HUES64 (cell line): ENCODE measurements around the gene APOL6.
"Not testable (repeated sequence)": the region's sequence is repeated elsewhere in the genome, so short reads cannot be mapped to it uniquely, and the experiment has no call there.

Source experiments
- H3K27ac ChIP-seq: 2 replicates; pipeline ENCODE4 v1.7.0; 2013; ENCODE audit warnings: low read depth, low read length, inconsistent platforms
- H3K27me3 ChIP-seq: 2 replicates; pipeline ENCODE4 v1.6.1; 2013; ENCODE audit warnings: mild to moderate bottlenecking, low read length; ENCODE audit not compliant: insufficient read depth
- H3K36me3 ChIP-seq: 2 replicates; pipeline ENCODE4 v1.6.1; 2013; ENCODE audit warnings: mild to moderate bottlenecking, low read length; ENCODE audit not compliant: insufficient read depth
- H3K4me1 ChIP-seq: 2 replicates; pipeline ENCODE4 v1.6.1; 2013; ENCODE audit warnings: mild to moderate bottlenecking, low read length, moderate library complexity; ENCODE audit not compliant: insufficient read depth
- H3K4me3 ChIP-seq: 2 replicates; pipeline ENCODE4 v1.5.1; 2013; ENCODE audit warnings: mild to moderate bottlenecking, low read length, moderate library complexity
- H3K9ac ChIP-seq: 2 replicates; pipeline ENCODE4 v1.6.1; 2013; ENCODE audit warnings: mild to moderate bottlenecking, low read depth, low read length
- H3K9me3 ChIP-seq: 2 replicates; pipeline ENCODE4 v1.6.1; 2013; ENCODE audit warnings: low read depth, low read length; ENCODE audit not compliant: insufficient read depth
- WGBS: fragments of 150-250, 120-280 bp; methylation state at CpG from one replicate; pipeline ENCODE4 v1.1.7; 2013; ENCODE audit warnings: missing lambda C conversion rate; 5-methylcytosine and 5-hydroxymethylcytosine counted together

APOL6 gene

GRCh38 chr22:35618427-35619223 lies 29.6 kb upstream of the APOL6 start:
- WGBS = 90% methylated on average over 1 of the region's 1 CpG
- Histone ChIP-seq H3K4me1 (peaks cover 3% of the 10 kb centered on the region; the same call in 1 of the 2 replicates), H3K27me3 (no peaks in the 10 kb centered on the region), H3K9ac (no peak overlapping the region), H3K4me3 (no peak overlapping the region), H3K27ac (no peak overlapping the region), H3K9me3 (no peaks in the 10 kb centered on the region), H3K36me3 (no peaks in the 10 kb centered on the region)

- Histone ChIP-seq H3K9me3 (no peaks in the 10 kb centered on the region), H3K27me3 (no peaks in the 10 kb centered on the region), H3K4me1 (peaks cover 3% of the 10 kb centered on the region; the same call in 1 of the 2 replicates), H3K9ac (no peak overlapping the region), H3K27ac (no peak overlapping the region), H3K36me3 (no peaks in the 10 kb centered on the region), H3K4me3 (no peak overlapping the region)
- 90% methylated on average over 13 of the region's 13 CpGs for WGBS
Measured at GRCh38 chr22:35619336-35620094, 28.7 kb upstream of the APOL6 start.

GRCh38 chr22:35620624-35621251 lies 27.5 kb upstream of the APOL6 start:
- Histone ChIP-seq H3K9me3 (no peaks in the 10 kb centered on the region), H3K27ac (no peak overlapping the region), H3K4me1 (peaks cover 3% of the 10 kb centered on the region; the same call in 1 of the 2 replicates), H3K4me3 (no peak overlapping the region), H3K36me3 (no peaks in the 10 kb centered on the region), H3K9ac (no peak overlapping the region), H3K27me3 (no peaks in the 10 kb centered on the region)
- WGBS = 90% methylated on average over 15 of the region's 15 CpGs

GRCh38 chr22:35621451-35621850 lies 26.8 kb upstream of the APOL6 start:
- Histone ChIP-seq H3K9me3 (no peaks in the 10 kb centered on the region), H3K9ac (no peak overlapping the region), H3K4me1 (peaks cover 3% of the 10 kb centered on the region; the same call in 1 of the 2 replicates), H3K36me3 (no peaks in the 10 kb centered on the region), H3K27me3 (no peaks in the 10 kb centered on the region), H3K27ac (no peak overlapping the region), H3K4me3 (no peak overlapping the region)
- WGBS = 95% methylated on average over 6 of the region's 6 CpGs

GRCh38 chr22:35622191-35622913 lies 25.9 kb upstream of the APOL6 start:
- Histone ChIP-seq H3K4me1 (peaks cover 3% of the 10 kb centered on the region; the same call in 1 of the 2 replicates), H3K9me3 (no peaks in the 10 kb centered on the region), H3K9ac (no peak overlapping the region), H3K27ac (no peak overlapping the region), H3K27me3 (no peaks in the 10 kb centered on the region), H3K36me3 (no peaks in the 10 kb centered on the region), H3K4me3 (no peak overlapping the region)
- 54% methylated on average over 8 of the region's 9 CpGs for WGBS

- H3K27ac ChIP-seq, H3K9ac ChIP-seq, H3K27me3 ChIP-seq, H3K36me3 ChIP-seq, H3K4me1 ChIP-seq, H3K4me3 ChIP-seq, H3K9me3 ChIP-seq: not testable (repeated sequence)
- WGBS = 90% methylated on average over 5 of the region's 5 CpGs
Measured at GRCh38 chr22:35623885-35624284, 24.4 kb upstream of the APOL6 start.

- WGBS = 87% methylated on average over 6 of the region's 6 CpGs
- H3K4me1 ChIP-seq = peaks cover 3% of the 10 kb centered on the region; the same call in 1 of the 2 replicates
- H3K9ac ChIP-seq = no peak overlapping the region
- H3K27me3 ChIP-seq = no peaks in the 10 kb centered on the region
- no peaks in the 10 kb centered on the region for H3K9me3 ChIP-seq
- H3K36me3 ChIP-seq = no peaks in the 10 kb centered on the region
- H3K4me3 ChIP-seq = no peak overlapping the region
- no peak overlapping the region for H3K27ac ChIP-seq
Measured at GRCh38 chr22:35624547-35624946, 23.7 kb upstream of the APOL6 start.

- H3K4me3 ChIP-seq = no peak overlapping the region
- H3K9ac ChIP-seq = no peak overlapping the region
- H3K9me3 ChIP-seq = no peaks in the 10 kb centered on the region
- no peaks in the 10 kb centered on the region for H3K27me3 ChIP-seq
- H3K27ac ChIP-seq = no peak overlapping the region
- H3K36me3 ChIP-seq = no peaks in the 10 kb centered on the region
- peaks cover 3% of the 10 kb centered on the region; the same call in 1 of the 2 replicates for H3K4me1 ChIP-seq
- 84% methylated on average over 8 of the region's 10 CpGs for WGBS
Measured at GRCh38 chr22:35625763-35626432, 22.3 kb upstream of the APOL6 start.

GRCh38 chr22:35627267-35628041 lies 20.8 kb upstream of the APOL6 start:
- Histone ChIP-seq H3K9me3 (no peaks in the 10 kb centered on the region), H3K9ac (peak overlapping the region; percentile 30), H3K27me3 (no peaks in the 10 kb centered on the region), H3K27ac (no peak overlapping the region), H3K4me3 (peak overlapping the region; percentile 67), H3K36me3 (no peaks in the 10 kb centered on the region), H3K4me1 (peaks cover 2% of the 10 kb centered on the region; the same call in 1 of the 2 replicates)
- 6% methylated on average over 21 of the region's 21 CpGs for WGBS

- no peaks in the 10 kb centered on the region for H3K27me3 ChIP-seq
- H3K36me3 ChIP-seq = no peaks in the 10 kb centered on the region
- no peaks in the 10 kb centered on the region for H3K4me1 ChIP-seq
- no peak overlapping the region for H3K4me3 ChIP-seq
- no peaks in the 10 kb centered on the region for H3K9me3 ChIP-seq
- no peak overlapping the region for H3K9ac ChIP-seq
- no peak overlapping the region for H3K27ac ChIP-seq
- WGBS = 91% methylated on average over 3 of the region's 3 CpGs
Measured at GRCh38 chr22:35628732-35629131, 19.5 kb upstream of the APOL6 start.
